Measurements from ENCODE around the gene SLC12A7. TPM values are rescaled to one million over a fixed set of nuclear protein-coding genes. Genes with fewer than 3 reads are reported as not detected.

The SLC12A7 gene
- total and polyA plus RNA-seq, 9 of the 15 experiments (the other 6 are each of a cell fraction or from before 2014, with no cell fraction given), result 0.01 to 3.1 (median 0.56) TPM

DNA sequence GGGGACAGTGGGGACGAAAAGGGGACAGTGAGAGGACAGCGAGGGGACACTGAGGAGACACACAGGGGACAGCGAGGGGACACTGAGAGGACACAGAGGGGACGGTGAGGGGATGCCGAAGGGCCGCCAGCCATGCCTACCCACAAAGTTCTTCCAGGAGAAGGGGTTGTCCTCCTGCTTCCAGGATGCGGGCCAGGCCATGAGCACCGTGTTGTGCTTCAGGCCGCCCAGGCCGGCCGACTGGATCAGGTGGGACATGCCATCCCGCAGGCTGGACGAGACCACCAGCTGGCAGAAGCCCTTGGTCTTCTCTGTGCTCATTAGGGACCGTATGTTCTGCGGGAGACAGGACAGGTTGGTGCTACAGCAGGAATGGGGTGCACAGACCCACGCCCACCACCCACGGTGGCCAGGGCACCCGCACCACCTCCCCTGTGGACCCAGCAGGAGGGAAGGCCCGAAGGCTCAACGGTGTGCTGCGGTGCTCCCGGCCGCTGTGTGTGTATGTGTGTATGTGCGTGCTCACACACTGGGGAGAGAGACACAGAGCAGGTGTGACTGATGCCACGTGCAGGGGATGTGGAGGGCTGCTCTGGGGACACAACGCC, 46.6 kb downstream of the SLC12A7 start (continued):
- no peak for TF ChIP-seq ZNF274 (IDR thresholded peaks at IDR 0.05; ENCODE audit: borderline replicate concordance, low read depth, low read length)
- no peak for TF ChIP-seq CXXC5 (CRISPR knock-in tag; IDR thresholded peaks at IDR 0.05)

DNA sequence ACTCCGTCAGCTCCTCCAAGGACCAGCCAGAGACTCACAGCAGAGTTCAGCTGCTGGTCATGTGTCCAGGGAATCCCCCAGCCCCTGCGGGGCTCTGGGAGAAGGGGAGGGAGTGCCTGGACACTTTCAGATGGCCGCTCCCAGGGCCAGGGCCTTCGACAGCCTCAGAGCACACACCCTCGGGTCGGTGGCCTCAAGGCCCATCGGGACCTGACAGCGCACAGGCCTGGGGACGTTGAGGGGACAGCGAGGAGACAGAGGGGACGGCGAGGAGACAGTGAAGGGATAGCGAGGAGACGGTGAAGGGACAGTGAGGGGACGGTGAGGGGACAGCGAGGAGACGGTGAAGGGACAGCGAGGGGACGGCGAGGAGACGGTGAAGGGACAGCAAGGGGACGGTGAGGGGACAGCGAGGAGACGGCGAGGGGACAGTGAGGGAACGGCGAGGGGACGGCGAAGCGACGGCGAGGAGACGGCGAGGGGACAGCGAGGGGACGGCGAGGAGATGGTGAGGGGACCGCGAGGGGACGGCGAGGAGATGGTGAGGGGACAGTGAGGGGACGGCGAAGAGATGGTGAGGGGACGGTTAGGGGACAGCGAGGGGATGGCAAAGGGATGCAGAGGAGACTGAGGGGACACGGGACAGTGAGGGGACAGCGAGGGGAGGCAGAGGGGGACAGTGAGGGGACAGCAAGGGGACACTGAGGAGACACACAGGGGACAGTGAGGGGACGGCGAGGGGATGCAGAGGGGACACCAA, 47.3 kb downstream of the SLC12A7 start:
- Histone ChIP-seq H3K36me3 (ENCODE audit: control insufficient read depth, insufficient read depth, low read length) (no peaks in the 10 kb centered on the region), H3K27ac (ENCODE audit: extremely low read depth, low read depth, low read length) (no peak overlapping the region), H3K9me1 (ENCODE audit: control insufficient read depth, insufficient read depth, low read length) (no peaks in the 10 kb centered on the region), H2AFZ (ENCODE audit: low read depth, low read length) (no peak overlapping the region), H3K9ac (ENCODE audit: insufficient read depth in 1 of 2, low read depth in 2 of 2, low read length in 2 of 2) (no peak overlapping the region), H3K27me3 (ENCODE audit: control insufficient read depth in 2 of 2, insufficient read depth in 2 of 2, low read length in 2 of 2) (peaks cover 0 to 50% of the 10 kb centered on the region in 2 experiments; a peak in 4 of 5 replicates), H3K79me2 (ENCODE audit: control insufficient read depth, insufficient read depth, low read length) (no peaks in the 10 kb centered on the region), H3K4me2 (ENCODE audit: insufficient read depth, low read length) (no peak overlapping the region), H3K4me1 (replicated peaks in 1 of 2; ENCODE audit: control insufficient read depth in 2 of 2, insufficient read depth in 2 of 2, low read length in 2 of 2) (peaks cover 14 to 65% of the 10 kb centered on the region in 2 experiments; a peak in 4 of 5 replicates), H4K20me1 (replicated peaks; ENCODE audit: control insufficient read depth, insufficient read depth, low read length) (peaks cover 32% of the 10 kb centered on the region), H3K4me3 (no peak overlapping the region), H3K9me3 (replicated peaks; ENCODE audit: control insufficient read depth, insufficient read depth, low read depth, low read length) (no peaks in the 10 kb centered on the region)
- intact Hi-C loops (cut with micrococcal nuclease), result loop anchor here (5.0 kb wide), 1 partner anchor 53 kb away; no protein-coding TSS in a partner anchor
- in situ Hi-C loops (cut with MboI), result no loop called here
- WGBS (ENCODE audit: insufficient coverage, low coverage, missing lambda C conversion rate), result 44% methylated on average over 19 of the region's 49 CpGs
- ATAC-seq, result no peak
- ChIA-PET CTCF (ENCODE audit: low intra/inter-chr PET ratio) (no interaction called here), POLR2A (interaction anchor here (1.1 kb wide), 1 partner anchor 36 kb away, joined by 3 read pairs; no protein-coding TSS in a partner anchor)
- no peak for DNase-seq (ENCODE audit: extremely low read depth in 1 of 4, low spot score in 3 of 4)
- BruUV-seq (replicated peaks), result no TSS peak
- FAIRE-seq, result no peak
- no peak for TF ChIP-seq HIVEP1 (CRISPR knock-in tag; IDR thresholded peaks at IDR 0.05)
- TF ChIP-seq, protein P1, sequence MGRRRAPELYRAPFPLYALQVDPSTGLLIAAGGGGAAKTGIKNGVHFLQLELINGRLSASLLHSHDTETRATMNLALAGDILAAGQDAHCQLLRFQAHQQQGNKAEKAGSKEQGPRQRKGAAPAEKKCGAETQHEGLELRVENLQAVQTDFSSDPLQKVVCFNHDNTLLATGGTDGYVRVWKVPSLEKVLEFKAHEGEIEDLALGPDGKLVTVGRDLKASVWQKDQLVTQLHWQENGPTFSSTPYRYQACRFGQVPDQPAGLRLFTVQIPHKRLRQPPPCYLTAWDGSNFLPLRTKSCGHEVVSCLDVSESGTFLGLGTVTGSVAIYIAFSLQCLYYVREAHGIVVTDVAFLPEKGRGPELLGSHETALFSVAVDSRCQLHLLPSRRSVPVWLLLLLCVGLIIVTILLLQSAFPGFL (CRISPR knock-in tag; IDR thresholded peaks at IDR 0.05), result no peak
- no peak for TF ChIP-seq SREBF2 (CRISPR knock-in tag; IDR thresholded peaks at IDR 0.05)
- TF ChIP-seq DDX20 (tag; IDR thresholded peaks at IDR 0.05; ENCODE audit: low read depth), result no peak
- TF ChIP-seq TRIM28 (IDR thresholded peaks at IDR 0.05), result no peak
- TF ChIP-seq, protein P2, sequence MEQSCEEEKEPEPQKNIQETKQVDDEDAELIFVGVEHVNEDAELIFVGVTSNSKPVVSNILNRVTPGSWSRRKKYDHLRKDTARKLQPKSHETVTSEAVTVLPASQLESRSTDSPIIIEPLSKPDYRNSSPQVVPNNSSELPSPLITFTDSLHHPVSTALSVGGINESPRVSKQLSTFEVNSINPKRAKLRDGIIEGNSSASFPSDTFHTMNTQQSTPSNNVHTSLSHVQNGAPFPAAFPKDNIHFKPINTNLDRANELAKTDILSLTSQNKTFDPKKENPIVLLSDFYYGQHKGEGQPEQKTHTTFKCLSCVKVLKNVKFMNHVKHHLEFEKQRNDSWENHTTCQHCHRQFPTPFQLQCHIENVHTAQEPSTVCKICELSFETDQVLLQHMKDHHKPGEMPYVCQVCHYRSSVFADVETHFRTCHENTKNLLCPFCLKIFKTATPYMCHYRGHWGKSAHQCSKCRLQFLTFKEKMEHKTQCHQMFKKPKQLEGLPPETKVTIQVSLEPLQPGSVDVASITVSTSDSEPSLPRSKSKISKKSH (CRISPR knock-in tag; IDR thresholded peaks at IDR 0.05), result no peak
- TF ChIP-seq, protein P3, sequence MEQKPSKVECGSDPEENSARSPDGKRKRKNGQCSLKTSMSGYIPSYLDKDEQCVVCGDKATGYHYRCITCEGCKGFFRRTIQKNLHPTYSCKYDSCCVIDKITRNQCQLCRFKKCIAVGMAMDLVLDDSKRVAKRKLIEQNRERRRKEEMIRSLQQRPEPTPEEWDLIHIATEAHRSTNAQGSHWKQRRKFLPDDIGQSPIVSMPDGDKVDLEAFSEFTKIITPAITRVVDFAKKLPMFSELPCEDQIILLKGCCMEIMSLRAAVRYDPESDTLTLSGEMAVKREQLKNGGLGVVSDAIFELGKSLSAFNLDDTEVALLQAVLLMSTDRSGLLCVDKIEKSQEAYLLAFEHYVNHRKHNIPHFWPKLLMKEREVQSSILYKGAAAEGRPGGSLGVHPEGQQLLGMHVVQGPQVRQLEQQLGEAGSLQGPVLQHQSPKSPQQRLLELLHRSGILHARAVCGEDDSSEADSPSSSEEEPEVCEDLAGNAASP (IDR thresholded peaks at IDR 0.05), result no peak
- no peak for TF ChIP-seq ZNF224 (CRISPR knock-in tag; IDR thresholded peaks at IDR 0.05)
- no peak for TF ChIP-seq FIP1L1 (IDR thresholded peaks at IDR 0.05; ENCODE audit: low read depth, low read length, poor library complexity, severe bottlenecking)
- no peak for TF ChIP-seq TAF1 (IDR thresholded peaks at IDR 0.05; ENCODE audit: control insufficient read depth, extremely low read depth, insufficient read depth, low read length, severe bottlenecking)
- TF ChIP-seq YBX1 (IDR thresholded peaks at IDR 0.05), result no peak
- TF ChIP-seq, protein P4, sequence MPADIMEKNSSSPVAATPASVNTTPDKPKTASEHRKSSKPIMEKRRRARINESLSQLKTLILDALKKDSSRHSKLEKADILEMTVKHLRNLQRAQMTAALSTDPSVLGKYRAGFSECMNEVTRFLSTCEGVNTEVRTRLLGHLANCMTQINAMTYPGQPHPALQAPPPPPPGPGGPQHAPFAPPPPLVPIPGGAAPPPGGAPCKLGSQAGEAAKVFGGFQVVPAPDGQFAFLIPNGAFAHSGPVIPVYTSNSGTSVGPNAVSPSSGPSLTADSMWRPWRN (IDR thresholded peaks at IDR 0.05; ENCODE audit: low read depth), result no peak
- TF ChIP-seq NFIC (IDR thresholded peaks at IDR 0.05), result no peak
- TF ChIP-seq ZNF347 (CRISPR knock-in tag; IDR thresholded peaks at IDR 0.05; ENCODE audit: low read depth), result no peak

Measured in K562 (cell line).